GM21619 (cell line): ENCODE measurements around the gene IFTAP.

ENCODE experiments used
- ATAC-seq: cut with Tn5 transposase; IDR thresholded peaks from one replicate; pipeline ENCODE4 v1.9.1; 2021; ENCODE audit not compliant: unreplicated experiment

Gene IFTAP

DNA sequence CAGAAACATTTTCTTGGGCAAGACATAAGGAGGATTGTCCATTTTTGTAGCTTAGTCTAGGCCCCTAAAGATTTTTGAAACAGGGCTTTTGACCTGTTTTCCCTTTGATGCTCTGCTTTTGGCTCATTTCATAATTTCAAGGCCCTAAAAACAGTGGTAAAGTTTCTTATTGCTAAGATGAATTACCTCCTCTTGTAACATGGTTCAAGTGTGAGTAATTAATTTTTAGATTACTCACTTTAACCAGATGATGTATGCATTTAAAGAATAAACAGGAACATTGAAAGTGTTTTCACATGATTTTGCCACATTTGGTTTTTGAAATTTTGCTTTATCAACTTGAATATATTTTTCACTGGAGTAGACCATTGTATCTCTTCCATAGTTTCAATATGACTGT lies 2.6 kb downstream of the IFTAP start:
- ATAC-seq = no peak

DNA sequence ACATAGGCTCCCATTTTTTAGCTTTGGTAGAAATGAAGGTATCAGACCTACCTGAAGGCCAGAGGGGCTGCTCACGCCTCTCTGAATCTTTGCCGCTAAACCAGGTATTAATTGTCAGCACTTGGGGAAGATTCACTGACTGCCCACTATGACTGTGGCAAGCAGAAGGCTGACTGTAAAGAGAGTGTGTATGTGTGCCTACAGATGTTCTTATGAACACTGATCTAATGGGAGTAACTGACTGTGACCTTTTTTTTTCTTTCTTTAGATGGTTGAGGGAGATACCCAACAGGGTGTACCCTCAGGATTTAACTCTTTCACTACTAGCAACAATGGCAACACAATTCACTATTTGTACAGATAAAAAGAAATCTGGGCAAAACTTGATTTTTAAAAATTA lies 3.7 kb downstream of the IFTAP start, which contains the start of gene RAG2:
TSS of gene RAG2 (minus strand) at position 186 of the 400 bp plus-strand sequence. CDS start 4,068 bp downstream, outside the sequence.
- ATAC-seq = no peak

DNA sequence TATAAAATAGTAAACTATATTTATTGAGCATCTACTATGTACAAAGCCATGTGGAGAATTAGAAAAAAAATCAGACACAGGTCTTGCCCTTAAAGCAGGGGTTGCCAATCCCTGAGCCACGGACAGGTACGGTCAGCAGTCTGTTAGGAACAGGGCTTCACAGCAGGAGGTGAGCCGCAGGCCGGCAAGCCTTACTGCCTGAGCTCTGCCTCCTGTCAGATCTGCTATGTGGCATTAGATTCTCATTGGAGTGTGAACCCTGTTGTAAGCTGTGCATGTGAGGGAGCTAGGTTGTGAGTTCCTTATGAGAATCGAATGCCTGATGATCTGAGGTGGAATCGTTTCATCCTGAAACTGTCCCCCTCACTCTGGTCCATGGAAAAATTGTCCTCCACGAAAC lies 5.9 kb downstream of the IFTAP start:
- no peak for ATAC-seq

DNA sequence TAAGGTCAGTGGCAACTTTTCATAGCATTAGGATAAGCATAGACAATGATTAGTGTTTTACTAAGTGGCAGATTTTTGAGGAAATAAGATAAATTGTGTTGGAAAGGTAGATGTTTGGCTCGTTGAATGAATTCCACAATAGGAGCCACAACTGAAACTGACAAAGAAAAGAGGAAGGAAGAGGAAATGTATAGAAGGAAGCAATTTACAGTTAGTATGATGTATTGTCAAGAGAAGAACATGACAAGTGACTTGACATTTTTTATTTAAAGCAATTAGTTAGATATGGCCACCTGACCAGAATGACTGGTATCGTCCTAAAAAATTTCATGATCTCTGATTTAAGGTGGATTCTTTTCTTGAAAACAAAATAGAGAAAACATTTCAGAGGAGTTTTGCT lies 6.9 kb downstream of the IFTAP start:
- no peak for ATAC-seq

DNA sequence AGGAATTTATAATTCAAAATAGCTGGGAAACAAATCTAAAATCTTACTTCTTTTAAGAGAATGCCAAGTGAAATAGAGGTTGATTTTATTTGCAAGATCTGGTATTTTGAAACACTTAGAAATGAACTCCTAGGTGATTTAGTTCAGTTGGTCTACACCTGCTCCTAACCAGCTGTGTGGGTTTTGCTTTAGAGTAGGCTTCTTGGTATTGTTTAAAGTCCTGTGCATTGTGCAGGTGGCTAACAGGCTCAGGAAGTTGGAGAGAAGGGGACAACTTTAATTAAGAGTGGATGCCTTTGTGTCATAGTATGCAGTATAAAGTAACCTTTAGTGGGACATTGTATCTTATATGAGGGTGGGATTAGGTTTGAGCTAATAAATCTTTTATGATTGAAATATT lies 7.8 kb downstream of the IFTAP start:
- ATAC-seq = no peak

DNA sequence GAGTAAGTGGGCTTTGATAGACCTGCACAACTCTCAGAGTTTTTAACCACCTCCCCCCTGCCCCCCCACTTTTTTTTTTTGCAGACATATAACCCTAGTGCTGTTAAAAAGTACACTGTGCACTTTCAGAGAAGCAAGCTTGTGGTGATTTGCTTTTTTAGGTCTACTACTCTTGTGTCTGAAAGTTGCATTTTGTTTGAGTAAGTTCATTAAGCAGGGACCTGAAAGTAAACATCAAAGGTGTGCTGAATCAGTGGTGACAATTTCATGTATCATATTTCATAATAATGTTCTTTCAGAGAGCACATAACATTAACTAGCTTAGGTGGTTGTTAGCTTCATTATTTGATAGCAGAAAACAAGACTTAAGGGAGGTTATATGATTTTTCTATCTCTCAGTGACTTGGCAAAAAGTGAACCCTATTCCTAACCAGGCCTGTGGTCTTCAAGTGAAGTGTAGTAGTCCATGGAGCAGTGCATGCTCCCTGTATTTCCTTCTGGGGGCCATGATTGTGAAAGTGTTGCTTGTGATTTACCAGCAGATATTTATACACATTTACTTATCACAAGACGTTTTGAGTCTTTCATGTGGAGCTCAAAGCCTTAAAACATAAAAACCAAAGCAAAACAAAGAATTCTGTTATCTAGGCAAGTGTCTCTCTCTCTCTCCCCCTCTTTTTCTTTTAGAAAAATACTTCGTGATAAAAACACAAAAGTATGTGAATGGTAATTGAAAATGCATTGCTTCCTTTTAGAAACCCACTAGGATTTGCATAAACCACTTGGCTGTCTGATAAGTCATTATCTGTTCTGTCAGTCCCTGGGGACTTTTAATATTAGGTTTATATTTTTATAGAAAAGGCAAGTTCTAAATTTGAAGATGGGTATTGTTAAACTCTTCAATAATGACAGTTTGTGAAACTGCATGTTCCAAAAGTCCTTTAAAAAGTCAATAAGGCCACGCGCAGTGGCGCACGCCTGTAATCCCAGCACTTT lies 11.2 kb downstream of the IFTAP start:
- peak; percentile 72 for ATAC-seq

DNA sequence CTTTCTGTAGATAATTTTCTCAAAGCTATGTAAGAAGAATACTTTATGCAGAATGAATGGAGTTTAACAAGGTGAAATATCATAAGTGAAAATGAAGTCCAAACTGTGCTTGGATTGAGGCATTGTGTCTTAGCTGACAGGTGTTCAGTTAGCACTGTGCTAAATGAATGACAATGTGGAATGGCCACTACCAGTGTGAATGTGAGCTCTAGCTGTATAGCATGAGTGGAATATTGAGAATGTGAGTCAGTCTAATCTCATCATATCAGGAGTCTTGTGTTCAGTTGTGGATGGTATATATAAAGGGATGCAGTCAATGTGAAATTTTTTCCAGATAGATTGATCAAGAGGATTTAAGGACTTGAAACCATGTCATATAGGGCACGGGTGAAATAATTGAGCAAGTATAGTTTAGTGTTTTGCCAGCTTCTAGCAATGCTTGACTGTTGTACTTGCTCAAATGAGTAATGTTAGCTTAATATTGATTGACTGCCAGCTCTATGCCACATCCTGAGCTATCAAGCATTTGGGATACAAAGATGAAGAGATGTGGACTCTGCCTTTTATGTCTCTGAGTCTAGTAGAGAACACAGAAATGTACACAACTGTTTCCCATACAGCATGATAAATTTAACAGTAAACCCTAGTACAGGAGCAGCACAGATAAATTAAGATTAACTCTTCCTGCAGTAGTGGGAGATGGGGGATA lies 14.3 kb downstream of the IFTAP start:
- no peak for ATAC-seq

DNA sequence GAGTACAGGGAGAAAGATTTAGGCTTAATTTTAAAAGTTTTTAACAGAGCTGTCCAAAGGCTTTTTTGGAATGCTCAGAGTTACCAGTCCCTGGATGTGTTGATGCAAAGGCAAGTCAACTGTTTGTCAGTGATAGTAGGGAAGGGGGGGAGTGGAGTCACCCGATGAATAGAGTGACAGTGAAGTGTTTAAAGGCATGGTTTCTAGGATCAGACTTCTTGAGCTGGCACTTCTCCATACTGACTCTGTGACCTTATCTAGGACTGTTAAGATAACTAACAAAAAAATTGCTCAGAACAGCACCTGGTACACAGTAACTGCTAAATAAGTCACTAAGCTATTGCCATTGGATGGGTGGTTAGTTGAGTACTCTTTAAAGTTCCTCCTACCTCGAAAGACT lies 15.1 kb downstream of the IFTAP start:
- no peak for ATAC-seq

DNA sequence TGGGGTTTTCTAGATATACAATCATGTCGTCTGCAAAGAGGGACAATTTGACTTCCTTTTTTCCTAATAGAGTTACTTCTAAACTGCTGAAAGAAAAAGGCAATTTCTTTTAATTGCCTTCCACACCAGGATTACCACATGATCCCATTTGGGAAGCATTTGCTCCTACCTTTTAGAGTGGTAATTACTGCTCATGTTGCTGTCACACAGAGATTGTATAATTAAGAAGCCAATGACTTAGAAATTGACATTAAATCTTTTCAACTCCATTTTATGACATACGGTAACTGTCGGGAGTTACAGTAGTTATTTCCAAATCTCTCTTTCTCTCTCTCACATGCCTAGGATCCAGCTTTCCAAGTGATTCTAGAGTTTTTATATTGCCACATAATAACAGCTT lies 21.5 kb downstream of the IFTAP start:
- ATAC-seq = no peak

DNA sequence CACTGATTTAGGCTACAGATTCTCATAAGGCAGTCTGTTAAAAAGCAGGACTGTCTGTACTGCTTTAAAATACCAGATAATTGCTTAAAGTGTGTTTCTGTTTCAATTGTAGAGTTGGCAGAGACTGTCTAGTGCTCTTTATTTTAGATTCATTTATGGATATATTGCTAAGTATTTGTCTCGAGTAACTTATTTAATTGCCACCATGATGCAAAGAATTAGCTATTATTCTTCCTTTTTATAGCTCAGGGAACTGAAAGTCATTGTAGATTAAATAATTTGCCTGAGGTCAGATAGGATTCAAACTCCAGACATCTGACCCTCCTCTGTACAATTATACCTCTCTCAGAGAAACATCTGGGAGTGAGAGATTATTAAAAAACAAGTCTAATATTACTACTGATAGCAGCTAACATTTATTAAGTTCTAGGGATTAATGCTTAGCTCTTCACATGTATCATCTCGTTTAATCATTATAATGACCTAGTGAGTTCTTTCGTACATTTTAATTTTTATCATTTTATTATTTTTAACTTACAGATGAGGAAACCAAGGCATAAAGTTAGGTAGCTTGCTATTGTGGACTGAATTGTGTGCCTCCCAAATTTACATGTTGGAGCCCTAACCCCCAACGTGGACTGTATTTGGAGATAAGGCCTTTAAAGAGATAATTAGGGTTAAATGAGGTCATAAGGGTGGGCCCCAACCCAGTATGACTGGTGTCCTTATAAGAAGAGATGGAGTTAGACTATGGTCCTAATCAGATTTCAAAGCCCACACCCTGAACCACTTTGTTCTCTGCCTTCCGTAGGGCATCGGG lies 23.5 kb downstream of the IFTAP start:
- no peak for ATAC-seq

DNA sequence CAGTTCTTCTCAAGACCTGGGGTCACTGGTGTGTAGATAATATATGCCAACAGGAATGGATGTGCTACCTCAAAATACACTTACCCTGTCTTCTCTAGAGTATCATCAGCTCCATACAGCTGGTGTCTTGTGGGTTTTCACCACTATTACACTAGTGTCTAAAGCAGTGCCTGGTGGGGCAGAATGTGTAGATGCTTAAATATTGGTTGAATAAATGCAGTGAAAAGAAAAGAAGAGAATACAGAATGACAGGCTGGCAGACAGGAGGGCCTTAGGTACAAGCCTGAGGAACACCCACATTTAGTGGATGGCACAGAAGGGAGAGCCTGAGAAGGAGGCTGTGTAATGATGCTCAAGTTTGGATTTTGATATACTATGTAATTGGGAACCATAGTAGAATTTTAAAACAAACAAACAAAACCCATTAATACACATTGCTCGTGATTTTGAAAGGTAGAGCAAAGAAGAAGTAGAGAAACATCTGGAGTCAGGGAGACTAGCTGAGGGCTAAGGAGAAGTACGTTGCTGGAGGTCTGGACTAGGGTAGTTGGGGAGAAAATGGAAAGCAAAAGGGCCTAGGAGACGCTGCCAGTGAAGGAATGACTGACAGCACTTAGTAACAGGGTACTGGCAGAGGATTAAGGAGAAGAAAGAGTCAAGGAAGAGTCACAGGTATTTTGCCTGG lies 24.2 kb downstream of the IFTAP start:
- ATAC-seq = no peak

DNA sequence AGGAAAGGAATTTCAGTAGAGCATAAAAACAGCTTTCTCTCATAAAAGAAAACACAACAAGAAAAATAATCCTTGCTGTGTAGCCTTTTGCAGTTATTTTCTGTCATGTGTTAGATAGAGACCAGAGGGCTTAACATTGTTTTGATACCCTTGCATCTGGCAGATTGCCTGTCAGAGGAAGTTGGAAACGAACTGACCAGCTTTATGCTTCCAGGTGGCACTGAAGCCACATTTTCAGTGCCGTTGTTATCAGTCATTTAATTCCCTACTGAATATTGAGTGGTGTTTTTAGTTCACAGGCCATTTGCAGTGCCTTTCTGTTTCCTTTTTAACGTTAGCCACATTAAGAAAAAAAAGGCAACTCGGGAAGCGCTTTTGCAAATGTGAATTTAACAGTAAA lies 25.2 kb downstream of the IFTAP start:
- ATAC-seq = no peak

DNA sequence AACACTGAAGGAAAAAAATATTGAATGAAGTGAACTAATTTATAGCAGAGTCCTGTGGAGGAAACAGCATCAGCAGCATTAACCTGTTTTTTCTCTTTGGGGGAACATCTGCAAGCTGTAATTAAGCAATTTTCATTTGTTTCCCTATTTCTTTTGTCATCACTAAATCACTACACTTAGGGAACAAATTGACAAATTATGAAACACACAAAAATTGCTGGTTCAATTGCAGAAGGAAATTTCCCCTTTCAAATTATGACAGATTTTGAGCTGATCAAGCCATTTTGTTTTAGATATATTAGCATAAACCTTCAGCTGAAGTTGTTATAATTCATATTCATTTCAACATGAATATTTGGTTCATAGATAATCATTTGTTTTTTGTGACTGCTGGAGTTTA lies 25.9 kb downstream of the IFTAP start:
- no peak for ATAC-seq

DNA sequence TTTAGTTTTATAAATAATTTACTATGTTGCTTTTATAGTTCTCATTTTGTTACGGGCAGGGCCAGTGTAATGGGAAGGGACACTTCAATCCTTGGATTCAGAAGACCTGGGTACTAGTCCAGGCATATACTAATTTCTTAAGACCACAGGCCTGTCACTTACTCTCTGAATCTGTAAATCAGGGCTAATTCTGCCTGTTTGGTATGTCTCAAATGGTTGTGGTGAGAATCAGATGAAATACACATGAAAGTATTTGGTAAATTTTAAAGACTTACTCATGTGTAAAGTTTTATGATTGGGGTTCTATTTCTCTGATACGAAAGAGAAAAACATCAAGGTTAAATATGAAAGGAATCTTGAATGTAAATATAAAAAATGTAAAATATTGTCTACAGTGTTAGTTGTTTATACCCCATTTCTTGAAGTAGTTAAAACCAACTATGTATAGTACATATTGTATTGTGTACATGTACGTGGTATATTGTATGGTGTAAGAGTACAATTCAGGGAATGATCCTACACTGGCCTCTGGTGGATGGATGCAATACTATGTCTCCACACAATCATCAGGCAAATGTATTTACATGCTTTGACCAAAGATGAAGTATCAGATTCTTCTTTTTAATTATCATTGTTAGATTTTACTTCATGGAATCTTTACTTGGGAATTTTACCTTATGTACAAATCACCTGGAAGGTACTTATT lies 28.3 kb downstream of the IFTAP start:
- peak; percentile 60 for ATAC-seq

DNA sequence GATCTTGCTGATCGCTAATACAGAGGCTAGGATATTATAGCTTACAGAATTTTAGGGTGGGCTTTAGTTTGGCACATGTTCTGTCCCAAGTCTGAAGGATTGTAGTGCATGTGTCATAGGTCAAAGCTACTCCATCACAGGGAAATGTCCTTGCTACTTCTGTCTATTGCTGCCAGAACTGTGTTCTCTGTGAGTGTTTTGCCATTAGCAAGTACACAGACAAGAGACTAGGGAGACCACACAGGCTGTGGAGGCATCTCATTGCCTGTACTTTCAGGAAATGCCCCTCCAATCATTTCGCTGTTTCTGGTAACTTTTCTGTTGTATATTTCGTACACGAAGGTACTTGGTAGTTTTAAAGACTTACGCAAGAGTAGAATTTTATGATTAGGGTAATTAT lies 29.2 kb downstream of the IFTAP start:
- ATAC-seq = no peak

DNA sequence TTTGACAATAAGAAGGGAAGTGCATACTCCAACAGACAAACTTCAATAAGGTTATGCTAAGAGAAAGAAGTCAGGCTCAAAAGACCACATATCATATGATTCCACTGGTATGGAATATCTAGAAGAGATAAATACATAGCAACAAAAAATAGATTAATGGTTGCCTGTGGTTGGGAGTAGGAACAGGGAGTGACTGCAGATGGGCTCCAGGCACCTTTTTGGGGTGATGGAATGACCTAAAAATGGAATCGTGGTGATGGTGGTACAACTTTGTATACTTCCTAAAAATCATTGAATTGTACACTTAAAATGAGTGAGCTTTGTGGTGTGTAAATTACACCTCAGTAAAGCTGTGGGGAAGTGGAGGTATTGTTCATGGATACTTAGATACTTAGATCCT lies 32.7 kb downstream of the IFTAP start:
- no peak for ATAC-seq

DNA sequence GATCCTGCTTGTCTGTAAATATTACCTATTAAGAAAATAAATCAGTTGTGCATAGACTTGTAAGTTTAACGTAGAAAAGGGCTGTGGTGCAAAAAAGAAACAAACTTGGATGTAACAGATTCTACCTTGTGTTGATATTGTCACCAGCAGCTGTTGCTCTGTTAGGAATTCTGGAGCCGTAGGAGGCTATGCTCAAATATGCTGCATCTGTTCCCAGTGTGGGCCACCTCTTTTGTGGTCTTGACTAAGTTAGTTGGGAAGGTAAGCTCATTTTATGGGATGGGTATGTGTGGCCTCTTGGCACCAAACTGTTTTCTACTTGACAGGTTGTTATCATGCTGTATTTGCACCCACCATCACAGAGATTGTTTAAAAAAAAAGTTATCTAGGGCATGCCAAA lies 33.2 kb downstream of the IFTAP start:
- no peak for ATAC-seq

DNA sequence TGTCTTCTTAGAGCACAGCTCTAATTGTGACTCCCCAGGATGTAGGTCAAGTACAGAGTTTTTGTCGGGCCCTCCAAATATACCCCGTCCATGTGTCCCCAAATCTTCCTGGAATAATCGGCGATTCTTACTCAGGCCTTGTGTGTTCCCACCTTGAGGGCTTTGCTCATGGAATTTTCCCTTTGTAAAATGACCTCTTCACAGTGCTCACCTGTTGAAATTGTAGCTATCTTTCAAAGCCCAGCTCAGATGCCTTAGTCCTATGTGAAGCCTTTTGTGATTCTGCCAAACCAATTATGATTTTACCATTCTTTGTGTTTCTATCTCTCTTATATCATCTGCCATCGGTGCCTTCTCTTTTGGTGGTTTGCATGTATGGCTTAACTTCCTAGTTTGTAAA lies 33.8 kb downstream of the IFTAP start:
- ATAC-seq = no peak

DNA sequence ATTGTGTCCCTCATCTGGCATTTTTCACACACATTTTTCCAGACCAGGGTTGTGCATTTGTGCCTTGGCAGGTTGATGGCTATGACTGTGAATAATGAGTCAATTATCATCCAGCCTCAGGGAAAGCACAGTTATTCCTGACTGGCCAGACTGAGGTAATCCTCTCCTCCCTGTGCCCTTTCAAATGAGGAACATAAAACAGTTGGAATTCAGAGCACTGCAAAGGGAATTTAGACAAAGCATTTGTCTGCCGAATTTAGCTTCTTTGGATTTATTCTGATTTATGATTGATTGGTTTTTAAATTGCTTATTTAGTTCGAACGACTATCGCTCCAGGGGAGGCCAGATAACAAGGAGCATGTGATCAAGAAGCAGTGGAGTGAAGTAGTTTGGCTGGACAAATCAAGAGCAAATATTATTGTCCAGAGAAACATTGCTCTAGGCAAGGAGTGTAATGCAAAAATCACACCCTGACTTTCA lies 34.5 kb downstream of the IFTAP start:
- no peak for ATAC-seq

DNA sequence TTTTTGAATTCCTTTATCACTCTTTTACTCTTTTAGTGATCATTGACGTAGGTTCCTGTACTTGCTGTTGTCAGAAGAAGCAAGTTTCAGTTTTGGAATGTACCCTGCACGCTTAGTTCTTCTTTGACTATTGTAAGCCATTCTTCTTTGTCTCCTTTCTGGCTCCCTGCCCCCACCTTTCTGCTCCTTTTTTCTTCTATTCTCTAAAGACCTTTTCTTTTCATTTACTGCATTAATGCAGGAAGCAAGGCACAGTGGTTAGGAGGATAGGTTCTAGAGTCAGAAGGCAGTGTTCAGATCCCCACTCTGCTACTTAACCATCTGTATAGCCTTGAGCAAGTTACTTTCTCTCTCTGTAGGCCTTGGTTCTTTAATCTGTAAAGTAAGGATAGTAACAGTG lies 37.5 kb downstream of the IFTAP start:
- ATAC-seq = peak; percentile 86
